UCSD-AML1 (cell line): Measurements from ENCODE around the gene PRKAR2A.
"Not testable (repeated sequence)": the region's sequence is repeated elsewhere in the genome, so short reads cannot be mapped to it uniquely, and the experiment has no call there.

ENCODE experiments used
- DNase-seq: peaks from one replicate; lab custom pipeline; 2025; ENCODE audit not compliant: unreplicated experiment; lab: John Stamatoyannopoulos, UW

Gene PRKAR2A

DNA sequence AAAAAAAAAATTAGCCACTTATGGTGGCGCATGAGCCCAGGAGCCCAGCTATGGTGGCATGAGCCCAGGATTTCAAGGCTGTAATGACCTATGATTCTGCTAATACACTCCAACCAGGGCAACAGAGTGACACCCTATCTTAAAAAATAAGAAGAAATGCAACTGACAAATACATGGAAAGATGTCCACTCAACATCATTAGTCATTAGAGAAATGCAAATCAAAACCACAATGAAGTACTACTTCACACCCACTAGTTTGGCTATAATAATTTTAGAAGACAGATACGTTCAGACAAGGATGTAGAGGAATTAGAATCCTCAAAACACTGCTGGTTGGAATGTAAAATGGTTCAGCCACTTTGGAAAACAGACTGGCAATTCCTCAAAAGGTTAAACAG, 10.5 kb downstream of the PRKAR2A start:
- DNase-seq: no peak

DNA sequence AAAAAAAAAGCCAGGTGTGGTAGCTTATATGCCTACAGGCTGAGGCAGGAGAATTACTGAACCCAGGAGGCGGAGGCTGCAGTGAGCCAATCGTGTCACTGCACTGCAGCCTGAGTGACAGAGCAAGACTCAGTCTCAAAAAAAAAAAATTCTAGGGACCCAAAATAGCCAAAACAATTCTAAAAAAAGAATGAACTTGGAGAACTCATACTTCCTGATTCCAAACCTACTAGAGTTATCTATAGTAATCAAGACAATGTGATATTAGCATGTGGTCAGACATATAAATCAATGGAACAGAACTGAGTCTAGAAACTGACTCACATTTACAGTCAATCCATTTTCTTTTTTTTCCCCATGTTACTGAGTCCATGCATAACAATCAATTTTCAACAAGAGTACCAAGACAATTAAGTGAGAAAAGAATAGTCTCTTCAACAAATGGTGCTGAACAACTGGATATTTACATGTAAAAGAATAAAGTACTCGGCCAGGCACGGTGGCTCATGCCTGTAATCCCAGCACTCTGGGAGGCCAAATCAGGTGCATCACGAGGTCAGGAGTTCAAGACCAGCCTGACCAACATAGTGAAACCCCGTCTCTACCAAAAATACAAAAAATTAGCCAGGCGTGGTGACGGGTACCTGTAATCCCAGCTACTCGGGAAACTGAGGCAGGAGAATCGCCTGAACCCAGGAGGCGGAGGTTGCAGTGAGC, 11.9 kb downstream of the PRKAR2A start:
- no peak for DNase-seq

DNA sequence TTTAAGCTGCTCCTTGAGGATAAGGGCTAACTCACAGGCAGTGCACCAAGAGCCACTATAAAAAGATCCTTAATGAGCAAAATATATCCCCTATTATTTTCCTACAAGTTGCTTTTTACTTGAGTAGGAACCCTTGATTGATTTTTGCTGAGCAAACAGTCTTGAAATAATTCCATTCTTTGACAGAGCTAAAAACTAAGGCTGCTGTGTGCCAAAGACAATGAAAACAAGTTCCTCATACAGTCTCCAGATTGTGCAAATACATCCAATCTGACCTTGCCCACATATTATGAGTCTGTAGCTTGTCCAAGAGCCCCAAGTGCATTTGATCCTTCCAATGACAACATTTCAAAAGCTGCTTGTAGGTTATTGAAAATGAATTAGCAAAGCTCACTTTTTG, 15.0 kb downstream of the PRKAR2A start:
- DNase-seq: no peak

DNA sequence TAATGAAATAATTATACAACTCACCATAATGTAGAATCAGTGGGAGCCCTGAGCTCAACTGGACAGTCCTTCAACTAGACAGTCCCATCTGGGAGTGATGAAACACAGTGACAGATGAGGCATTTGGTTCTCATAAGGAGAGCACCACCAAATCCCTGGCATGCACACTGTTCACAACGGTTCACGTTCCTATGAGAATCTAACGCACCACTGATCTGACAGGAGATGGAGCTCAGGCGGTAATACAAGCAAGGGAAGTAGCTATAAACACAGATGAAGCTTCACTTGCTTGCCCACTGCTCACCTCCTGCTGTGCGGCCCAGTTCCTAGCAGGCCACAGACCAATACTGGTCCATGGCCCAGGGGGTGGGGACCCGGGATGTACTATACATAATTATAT, 17.0 kb downstream of the PRKAR2A start:
- DNase-seq: no peak

DNA sequence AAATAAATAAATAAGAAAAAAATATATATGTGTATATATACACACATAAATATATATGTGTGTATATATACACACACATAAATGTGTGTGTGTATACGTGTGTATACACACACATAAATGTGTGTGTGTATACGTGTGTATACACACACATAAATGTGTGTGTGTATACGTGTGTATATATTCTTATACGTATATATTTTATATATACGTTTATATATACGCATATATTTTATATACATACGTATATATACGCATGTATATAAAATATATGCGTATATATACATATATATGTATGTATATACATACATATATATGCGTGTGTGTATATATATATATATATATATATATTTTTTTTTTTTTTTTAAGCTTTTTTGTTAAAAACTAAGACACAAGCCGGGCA, 18.1 kb downstream of the PRKAR2A start:
- DNase-seq: not testable (repeated sequence)

DNA sequence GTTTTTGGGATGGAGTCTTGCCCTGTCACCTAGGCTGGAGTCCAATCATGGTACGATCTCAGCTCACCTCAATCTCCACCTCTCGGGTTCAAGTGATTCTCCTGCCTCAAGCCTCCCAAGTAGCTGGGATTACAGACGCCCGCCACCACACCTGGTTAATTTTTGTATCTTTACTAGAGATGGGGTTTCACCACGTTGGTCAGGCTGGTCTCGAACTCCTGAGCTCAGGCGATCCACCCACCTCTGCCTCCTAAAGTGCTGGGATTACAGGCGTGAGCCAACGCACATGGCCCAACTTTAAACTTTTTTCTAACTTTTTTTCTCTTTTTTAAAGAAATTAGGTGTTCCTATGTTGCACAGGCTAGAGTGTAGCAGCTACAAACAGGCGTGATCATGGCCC, 19.8 kb downstream of the PRKAR2A start:
- DNase-seq: not testable (repeated sequence)

DNA sequence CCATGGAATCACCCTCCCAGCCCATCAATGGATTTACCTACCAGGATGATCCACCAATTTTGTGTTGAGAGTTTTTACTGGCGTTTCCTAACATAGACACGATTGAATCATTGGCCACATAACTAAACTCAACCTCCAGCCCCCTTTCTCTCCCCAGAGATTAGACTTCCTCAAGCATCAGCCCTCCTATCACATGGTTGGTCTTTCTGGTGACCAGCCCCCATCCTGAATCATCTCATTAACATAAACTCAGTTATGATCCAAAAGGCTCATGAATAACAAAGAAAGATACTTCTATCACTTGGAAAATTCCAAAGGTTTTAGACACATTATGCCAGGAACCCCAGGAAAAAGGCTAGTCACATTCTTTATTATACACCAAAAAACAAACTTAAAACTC, 21.2 kb downstream of the PRKAR2A start:
- no peak for DNase-seq

DNA sequence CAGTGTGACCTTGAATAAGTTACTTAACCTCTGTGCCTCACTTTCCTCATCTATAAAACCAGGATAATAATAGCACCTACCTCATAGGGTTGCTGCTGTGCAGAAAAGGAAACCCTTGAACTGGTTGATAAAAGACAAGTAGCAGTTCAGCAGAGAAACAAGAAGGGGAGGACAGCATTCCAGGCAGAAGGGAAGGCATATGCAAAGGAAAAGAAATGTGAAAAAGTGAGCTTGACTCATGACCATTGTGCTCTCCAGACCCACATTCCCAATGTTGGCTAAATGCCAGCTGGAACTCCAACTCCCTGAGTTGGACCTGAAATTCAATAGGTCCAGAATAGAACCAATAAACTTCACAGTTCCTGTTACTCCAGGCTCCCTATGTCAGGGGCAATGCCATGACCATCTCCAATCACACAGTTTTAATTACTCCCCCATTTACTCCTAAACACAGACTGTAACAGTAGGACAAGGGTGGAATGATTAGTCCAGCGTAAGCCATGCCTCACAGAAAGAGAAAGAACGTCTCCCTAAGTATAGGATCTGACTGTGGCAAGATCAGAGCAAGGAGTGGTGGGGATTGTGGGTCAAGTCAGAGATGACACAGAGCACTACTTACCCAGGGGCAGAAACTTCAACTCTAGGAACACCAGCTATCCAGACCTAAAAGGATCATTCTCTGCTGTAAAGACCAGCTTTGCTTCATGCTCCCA, 26.9 kb downstream of the PRKAR2A start:
- DNase-seq: no peak

DNA sequence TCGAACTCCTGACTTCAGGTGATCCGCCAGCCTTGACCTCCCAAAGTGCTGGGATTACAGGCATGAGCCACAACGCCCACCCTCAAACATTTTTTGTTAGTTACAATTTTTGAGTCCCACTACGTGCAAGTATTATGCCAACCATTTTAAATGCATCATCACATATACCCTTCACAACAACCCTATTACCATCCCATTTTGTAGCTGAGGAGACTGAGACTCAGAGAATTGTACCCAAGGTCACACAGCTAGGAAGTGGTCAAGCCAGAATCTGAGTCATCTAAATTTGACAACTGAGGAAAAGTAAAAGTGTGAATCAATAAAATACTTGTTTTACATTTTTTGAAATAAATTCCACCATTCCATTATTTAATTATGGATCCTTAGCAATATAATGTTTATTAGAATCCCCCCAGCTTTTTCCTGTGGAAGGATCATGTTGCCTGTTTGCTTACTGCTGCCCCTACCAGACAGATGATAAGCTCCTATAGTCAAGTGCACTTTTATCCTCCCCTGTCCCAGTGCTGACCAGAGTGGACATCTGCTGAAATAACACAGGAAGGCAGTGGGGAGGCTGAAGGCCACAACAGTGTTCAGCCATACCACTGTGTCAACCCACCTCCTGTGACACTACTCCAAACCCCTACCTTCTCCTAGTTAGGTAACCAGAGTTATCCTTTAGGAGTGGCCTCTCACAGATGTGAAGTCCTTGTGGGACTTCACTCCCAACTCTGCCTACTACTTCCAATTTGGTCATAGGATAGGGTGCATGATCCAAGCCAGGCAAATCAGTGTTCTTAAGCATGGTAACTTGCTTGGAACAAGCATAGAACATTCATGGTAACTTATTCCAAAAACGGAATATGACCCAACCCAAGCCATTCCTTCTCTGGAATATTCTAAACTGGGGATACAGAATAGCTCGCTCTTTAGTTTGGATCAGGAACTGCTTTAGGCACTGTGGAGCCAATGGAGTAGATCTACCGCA, 28.1 kb downstream of the PRKAR2A start:
- DNase-seq: no peak

DNA sequence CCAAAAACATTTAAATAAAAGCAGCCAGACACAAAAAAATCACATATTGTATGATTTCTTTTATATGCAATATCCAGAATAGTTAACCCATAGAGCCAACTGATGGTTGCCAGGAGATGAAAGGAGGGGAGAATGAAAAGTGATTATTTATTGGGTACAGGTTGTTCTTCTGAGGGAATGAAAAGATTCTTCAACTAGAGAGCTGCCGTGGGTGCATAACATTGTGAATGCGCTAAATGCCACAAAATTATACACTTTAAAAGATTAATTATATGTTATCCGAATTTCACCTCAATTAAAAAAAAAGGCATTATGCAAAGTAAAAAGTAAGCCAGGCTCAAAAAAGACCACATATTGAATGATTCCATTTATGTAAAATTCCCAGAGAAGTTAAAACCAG, 36.1 kb downstream of the PRKAR2A start:
- DNase-seq: no peak

DNA sequence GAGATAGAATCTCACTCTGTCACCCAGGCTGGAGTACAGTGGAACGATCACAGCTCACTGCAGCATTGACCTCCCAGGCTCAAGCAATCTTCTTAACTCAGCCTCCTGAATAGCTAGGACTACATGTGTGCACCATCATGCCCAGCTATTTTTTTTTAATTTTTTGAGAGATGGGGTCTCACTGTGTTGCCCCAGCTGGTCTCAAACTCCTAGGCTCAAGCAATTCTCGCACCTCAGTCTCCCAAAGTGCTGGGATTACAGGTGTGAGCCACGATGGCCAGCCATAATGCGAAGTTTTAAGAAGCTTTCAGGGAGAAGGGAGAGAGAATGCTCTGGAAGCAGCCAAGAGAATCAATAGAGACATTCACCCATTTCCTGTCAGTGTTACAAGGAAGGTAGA, 42.7 kb downstream of the PRKAR2A start:
- no peak for DNase-seq

DNA sequence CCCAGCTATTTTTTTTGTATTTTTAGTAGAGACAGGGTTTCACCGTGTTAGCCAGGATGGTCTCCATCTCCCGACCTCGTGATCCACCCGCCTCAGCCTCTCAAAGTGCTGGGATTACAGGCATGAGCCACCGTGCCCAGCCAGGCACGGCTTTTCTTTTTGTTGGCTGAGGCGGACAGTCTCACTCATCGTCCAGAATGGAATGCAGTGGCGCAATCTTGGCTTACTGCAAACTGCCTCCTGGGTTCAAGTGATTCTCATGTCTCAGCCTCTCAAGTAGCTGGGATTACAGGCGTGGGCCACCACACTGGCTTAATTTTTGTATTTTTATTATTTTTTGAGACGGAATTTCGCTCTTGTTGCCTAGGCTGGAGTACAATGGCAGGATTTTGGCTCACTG, 46.8 kb downstream of the PRKAR2A start:
- not testable (repeated sequence) for DNase-seq

DNA sequence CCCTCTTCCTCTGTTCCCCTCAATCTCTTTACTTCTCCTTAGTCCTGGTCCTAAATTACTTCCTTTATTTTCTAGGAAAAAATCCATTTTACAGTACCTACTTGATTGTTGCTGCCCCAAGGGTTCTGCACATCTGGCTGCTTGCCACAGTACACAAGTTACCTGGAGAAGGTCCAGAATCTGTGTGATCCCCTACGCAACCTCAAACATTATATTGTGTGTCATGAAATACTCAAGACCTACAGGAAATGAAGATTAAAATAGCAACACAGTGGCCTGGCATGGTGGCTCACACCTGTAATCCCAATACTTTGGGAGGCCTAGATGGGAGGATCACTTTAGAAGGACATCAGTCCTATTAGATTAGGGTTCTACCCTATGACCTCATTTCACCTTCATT, 48.7 kb downstream of the PRKAR2A start:
- no peak for DNase-seq

DNA sequence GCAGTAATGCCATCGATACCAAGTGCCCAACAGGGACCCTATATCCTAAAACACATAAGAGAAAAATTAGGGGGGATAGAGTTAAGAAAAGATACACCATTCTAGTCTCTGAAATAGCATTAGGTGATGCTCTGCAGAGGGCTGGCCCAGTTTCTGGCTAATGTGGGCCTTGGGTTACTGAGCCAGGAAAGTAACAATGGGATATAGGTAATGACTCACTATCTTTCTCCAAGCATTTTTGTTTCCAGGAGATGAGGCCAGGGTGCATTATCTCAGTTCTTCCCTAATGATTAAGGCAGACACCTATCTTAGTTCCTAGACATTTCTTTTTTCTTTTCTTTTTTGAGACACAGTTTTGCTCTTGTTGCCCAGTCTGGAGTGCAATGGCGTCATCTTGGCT, 50.0 kb downstream of the PRKAR2A start:
- no peak for DNase-seq

DNA sequence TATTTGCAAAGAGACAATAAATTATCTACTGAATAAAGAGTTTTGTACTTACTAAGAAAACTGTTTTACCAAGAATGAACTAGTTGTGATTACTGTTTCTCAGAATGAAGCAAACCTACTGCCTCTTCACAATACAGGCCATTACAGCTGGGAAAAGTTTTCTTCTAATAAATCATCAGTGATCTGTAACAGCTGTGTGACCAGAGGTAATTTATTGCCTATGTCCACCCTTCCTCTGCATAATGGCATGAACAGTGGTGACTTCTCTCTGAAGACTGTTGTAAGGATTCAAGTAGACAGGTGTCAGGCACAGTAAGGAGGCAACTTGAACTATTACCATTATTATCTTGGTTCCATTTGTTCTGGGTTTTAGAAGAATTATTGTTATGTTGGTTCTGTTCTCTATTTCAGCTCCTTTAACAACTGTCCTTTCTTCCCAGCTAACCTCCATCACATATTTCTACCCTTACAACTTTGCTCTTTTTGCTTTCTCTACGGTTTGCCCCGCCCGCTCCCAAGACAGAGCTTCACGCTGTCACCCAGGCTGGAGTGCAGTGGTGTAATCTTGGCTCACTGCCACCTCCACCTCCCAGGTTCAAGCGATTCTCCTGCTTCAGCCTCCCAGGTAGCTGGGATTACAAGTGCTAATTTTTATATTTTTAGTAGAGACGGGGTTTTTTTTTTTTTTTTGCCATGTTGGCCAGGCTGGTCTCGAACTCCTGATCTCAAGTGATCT, 51.5 kb downstream of the PRKAR2A start:
- DNase-seq: no peak

DNA sequence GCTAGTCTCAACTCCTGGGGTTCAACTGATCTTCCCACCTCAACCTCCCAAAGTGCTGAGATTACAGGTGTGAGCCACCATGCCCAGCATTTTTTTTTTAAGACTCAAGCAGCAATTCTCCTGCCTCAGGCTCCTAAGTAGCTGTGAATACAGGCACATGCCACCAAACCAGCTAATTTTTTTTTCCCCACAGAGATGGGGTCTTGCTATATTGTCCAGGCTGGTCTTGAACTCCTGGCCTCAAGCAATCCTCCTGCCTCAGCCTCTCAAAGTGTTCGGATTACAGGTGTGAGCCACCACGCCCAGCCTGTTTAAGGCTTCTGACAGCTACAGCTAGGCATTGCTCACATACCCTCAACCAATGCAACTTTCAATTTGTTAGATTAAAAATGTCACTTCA, 54.2 kb downstream of the PRKAR2A start:
- not testable (repeated sequence) for DNase-seq

DNA sequence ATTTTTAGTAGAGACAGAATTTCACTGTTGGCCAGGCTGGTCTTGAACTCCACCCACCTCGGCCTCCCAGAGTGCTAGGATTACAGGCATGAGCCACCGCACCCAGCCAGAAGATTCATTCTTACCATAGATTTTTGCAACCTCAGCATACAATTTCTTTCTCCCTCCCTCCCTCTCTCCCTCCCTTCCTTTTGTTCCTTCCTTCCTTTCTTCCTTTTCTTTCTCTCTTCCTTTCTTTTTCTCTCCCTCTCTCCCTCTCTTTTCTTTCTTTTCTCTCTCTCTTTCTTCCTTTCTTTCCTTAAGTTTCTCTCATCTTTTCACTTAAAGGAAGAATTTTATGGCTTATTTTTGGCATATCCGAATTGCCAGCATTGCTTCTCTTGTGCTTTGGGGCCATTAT, 58.0 kb downstream of the PRKAR2A start:
- DNase-seq: no peak

DNA sequence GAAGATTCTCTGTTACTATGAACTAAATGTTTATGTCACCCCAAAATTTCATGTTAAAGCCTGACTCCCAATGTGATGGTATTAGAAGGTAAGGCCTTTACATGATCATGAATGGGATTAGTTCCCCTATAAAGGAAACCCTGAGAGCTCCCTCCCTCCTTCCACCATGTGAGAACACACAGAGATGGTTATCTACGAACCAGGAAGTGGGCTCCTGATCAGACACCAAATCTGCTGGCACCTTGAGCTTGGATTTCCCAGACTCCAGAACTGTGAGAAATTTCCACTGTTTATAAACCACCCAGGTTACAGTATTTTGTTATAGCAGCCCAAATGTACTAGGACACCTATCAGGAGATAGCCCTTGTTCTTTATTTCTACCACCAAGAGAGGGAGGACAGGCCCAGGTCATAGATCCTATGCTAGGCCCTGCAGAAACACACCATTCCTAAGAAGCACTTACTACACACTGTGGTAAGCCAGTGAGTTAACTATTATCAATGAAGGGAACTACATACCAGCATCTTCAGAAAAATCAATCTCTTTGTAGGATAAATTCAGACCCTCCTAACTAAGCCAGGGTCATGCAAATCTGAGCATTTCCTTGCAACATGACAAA, 59.0 kb downstream of the PRKAR2A start:
- no peak for DNase-seq

DNA sequence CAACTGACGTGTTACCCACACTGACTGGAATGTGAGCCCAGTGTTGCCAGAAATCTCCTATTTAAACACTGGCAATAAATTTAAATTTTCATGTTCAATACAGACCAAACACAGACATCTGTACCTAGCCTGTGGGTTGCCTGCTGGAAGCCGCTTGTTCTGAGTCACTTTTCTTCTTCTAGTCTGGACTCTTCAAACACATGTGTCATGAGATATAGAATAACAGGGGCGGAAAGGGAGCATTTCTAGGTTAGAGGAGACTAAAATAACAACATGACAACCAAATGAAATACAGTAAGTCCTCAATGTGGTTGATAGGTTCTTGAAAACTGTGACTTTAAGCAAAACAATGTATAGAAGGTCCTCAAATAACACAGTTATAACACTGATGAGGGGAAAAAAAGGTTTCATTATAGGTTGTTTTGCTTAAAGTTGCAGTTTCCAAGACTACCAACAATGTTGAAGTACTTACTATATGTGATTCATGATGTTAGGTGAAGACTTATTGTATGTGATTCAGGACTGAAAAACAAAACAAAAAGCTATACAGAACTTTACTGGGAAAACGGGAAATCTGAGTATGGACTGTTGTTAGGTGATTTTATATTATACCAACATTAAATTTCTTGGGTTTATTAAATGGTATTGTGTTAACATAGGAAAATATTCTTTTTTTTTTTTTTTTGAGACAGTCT, 63.1 kb downstream of the PRKAR2A start:
- DNase-seq: no peak

DNA sequence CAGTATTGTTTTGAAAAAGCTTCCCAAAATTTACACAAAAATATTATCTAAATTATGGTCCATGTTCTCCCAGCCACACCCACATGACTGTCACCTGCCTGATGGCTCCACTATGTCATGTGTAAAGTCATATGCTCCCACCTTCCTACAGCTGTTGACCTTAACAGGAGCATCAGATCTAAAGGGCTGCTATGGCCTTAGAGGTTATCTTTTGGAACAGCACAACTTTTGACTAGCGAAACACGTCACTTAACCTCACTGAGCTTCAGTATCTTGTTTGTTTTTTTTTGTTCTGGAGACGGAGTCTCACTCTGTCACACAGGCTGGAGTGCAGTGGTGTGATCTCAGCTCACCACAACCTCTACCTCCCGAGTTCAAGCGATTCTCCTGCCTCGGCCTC, 64.4 kb downstream of the PRKAR2A start:
- DNase-seq: no peak
